HG02571 (cell line): ENCODE results near the gene STRN4.

ENCODE experiments used
- ATAC-seq: cut with Tn5 transposase; IDR thresholded peaks from one replicate; pipeline ENCODE4 v1.9.1; 2021; ENCODE audit warnings: mild to moderate bottlenecking, moderate library complexity; ENCODE audit not compliant: unreplicated experiment

STRN4 gene

DNA sequence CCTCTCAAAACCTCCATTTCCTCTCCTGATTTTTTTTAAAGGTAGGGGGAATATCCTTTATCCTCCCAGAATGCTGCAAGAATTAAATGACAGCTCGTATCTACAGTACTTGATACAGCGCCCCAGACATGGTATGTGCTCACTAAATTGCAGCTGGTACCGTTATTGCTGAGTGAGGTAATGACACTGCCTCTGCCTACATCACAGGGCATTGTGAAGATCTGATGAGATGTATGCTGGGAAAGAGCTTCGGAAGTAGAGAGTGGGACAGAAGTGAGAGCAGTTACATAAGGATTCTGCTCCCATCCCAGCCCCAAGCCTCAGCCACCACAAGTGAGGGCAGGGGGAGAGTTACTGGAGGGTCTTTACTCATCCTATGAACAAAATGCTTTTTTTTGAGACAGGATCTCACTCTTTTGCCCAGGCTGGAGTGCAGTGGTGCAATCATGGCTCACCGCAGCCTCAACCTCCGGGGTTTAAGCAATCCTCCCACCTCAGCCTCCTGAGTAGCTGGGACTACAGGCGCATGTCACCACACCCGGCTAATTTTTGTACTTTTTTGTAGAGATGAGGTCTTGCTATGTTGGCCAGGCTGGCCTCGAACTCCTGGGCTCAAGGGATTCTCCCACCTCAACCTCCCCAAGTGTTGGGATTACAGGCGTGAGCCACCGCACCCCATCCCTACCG, 2.1 kb downstream of the STRN4 start:
- no peak for ATAC-seq

DNA sequence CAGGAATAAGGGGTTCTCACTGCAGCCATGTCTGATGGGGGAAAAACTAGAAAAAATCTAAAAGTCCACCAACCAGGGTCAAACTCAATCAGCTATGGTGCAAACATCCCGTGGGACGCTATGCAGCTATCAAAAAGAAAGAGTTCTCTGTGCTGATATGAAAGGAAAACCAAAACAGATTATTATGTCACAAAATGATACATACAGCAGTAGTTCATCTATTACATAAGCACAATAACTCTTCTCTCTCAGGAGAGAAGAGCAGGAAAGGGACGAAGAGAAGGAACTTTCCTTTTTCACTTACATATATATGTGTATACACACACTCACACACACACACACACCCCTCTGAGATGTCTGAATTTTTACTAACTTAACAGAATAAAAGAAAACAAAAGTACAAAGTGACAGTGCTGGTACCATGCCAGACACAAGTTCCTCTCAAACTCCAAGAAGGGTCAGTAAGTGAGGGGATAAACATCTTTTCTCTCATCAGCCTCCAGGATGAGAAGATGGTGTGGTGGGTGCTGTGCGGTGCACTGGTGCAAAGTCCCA, 3.2 kb downstream of the STRN4 start:
- ATAC-seq: no peak

DNA sequence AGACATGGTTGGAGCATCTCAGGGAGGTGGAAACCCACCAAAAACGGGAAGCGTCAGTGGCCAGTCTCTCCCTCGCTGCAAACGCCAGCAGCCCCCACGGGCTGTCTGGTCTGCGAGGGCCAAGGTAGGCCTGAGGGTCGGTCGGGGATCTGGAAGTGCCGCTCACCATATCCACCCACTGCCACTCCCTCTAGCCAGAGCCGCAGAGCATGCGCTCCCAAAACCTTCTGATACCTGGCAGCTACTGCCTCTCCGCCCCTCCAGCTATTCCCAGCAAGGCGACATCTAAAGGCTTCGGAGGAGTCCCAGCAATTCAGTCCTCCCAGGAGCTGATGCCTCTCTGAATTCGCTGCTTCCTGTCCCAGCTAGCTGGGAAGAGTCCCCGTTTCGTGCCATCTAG, 4.8 kb downstream of the STRN4 start:
- ATAC-seq: no peak

DNA sequence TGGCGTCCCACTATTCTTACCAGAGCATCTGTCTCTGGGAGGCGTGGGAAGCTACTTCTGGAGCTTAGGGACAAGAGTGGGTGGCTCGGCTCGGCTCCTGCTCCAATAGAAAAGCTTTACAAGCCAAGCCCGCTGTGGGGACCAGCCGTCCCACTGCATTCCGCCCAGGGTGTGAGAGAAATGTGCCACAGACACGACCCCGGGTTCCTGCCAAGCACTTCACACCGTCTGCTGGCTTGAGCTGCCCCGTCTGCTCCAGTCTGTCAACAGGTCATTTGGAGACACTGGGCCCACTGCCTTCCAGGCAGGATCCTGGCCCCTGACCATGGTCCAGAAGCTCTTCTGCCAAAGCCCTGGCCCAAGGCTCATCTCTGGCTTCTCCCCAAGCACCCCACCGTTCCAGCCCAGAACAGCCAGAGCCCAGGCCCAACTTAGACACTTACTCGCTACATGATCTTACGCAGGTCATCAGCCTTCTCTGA, 6.9 kb downstream of the STRN4 start:
- ATAC-seq: no peak

DNA sequence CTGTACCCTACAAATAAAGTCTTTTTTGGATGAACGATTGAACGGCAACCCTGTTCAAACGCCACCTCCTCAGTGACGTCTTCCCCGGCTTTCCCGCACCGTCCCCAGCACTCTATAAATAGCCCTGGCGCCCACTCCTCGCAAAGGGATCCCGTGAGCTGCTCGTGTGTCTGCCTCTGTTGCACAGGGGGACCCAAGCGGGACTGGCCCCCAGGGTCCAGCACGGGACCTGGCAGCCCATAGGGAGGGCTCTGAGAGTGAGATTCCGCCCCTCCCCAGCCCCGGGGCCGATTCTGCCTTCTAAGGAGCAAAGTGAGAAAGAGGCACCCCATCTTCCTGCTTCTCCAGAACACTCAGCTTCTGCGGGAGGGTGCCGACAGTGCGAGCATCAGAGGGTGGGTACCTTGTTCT, 8.5 kb downstream of the STRN4 start:
- no peak for ATAC-seq

DNA sequence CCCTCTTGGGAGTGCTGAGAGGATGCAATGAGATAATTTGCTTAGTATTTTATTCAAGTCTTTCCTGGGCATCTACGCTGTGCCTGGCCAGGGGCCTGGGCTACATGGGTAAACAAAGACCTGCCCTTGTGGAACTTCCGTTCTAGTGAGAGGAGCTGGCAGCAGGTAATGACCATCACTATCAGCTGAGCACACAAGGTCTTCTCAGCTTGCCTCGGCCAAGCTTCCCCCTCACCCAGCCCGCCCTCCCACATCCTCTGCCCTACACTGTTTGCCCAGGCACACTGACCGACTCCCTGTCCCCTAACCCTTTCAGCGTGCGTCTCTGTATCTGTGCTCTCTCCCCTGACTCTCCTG, 9.0 kb downstream of the STRN4 start:
- ATAC-seq: no peak

DNA sequence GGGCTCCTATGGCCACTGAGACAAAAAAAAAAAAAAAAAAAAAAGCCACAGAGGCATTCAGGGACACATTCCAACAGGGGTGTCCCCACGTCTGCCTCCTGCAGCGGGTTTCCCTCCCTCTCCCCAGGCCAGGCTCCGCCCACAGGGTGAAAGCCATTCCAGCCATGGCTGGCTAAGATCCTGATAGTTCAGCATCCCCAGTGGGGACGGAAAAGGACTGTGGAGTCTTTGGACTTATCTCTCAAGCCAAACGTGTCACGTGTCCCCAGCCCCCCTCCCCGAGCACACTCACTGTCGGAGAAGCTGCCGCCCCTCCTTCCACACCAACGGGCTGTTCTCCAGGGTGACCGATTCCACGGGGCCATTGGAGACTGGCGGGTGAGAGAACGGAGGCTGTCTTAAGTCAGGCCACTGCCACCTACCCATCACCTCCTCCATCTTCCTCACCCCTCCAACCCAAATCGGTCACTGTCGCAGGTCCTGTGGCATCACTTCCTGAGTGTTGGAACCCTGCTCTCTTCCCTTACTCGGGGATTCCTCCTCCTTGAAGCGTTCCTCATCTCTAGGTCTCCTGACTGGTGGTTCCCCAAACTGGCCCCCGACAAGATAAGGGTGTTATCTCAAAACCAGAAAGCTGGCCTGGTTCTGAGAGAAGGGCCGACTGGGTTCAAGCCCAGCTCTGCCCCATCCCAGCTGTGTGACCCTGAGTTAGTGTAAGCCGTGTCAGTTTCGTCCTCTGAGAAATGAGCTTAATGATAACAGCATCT, 9.5 kb downstream of the STRN4 start:
- no peak for ATAC-seq

DNA sequence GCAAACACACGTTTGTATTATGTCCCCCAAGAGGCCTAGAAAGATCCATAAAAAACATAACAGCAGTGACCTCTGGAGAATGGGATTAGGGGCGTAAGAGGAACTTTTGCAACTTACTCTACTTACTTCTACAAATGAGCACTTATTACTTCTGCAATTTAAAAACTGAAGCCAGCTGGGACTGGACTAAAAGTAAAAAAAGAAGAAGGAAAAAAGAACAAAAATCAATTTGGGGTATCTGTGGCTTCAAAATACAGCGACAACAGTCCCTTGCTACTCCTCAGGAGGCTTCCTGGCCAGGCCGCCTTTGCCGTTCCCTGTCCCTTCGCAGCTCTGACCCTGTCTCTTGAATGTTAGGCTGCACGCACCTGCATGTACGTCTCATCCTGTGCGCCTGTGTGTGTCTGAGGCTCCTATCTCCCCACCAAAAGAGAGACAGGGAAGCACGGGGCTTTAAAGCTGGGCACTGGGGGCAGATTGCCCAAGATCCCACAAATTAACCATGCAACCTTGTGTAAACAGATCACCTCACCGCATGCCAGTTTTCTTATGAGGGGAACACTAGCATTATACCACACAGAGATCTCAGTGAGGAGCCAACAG, 12.5 kb downstream of the STRN4 start:
- no peak for ATAC-seq

DNA sequence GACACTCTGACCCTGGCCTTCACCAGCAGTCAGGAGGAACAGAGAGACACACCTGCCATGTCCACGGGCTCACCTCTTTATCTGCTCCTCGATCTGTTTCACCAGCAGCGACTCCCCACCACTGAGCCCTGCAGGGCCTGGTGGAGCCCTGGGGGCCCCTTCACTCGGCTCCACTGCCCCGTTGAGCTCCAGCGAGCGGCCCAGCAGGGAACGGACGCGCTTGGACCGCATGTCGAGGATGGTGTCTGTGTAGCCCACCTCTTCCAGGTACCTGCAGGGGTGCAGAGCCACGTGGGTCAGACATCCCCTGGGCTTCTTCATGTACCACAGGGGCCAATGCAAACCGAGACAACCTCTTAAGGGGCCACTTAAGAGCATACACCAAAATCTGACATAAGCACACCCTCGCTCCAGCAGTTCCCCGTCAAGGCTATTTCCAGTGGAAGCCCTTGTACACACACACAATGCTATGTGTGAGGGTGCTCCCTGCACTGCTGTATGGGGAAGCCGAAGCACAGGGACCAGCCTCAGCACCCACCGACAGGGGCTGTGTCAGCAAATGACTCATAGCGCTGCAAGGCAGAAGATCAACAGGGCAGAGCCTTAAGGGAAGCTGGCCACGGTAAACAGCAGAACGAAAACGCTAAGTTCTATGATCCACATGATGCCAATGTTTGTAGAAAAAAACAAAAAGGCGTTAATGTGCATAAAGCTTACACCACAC, 13.1 kb downstream of the STRN4 start:
- no peak for ATAC-seq

DNA sequence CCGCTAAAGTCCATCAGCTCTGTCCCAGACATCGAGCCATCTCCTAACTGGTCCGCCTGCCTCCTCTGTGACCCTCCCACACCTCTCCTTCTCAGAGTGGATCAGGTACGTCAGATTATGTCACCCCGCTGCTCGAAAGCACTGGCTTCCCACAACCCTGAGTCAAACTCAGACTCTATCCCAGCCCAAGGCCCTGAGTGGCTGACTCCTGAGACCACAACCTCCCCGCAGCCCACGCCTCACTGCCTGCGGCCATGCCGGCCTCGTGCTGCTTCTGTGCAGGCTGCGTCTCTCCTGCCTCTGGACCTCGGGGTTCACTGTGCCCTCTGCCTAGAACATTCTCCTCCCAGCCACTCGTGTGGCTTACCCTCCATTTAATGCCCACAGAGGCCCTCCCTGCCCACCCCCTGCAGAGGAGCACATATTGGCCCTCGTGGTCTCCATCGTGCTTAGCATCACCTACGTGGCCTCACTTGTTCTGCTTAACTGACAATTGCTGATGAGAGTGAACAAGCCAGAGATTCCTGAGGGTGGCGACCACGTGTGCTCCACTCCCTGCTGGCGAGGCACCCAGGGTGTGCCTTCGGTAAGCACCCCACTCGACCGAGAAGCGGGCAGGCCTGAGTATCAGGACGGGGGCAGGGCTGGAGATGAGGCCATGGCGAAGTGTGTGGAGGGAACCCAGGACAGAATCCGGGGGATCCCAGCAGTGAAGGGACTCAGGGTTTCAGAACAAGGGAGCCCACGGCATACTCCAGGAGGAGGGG, 13.9 kb downstream of the STRN4 start:
- ATAC-seq: no peak

DNA sequence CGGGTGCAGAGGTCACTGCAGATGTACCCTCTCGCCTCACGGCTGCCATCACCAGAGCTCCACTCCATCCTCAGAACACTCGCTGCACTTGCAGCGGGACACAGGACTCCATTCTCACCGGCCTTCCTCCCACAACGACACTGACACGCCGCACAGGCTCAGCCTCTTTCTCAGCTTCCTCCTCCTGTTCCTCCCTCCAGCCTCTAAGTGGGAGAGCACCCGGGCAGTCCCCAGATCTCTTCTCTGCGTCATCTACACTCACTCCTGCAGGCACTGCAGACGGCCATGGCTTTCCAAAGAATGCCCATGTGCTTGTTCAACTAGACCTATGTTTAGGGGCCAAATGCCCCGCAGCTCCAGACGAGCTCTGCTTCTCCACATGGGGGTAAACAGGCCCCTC, 14.7 kb downstream of the STRN4 start:
- ATAC-seq: no peak

DNA sequence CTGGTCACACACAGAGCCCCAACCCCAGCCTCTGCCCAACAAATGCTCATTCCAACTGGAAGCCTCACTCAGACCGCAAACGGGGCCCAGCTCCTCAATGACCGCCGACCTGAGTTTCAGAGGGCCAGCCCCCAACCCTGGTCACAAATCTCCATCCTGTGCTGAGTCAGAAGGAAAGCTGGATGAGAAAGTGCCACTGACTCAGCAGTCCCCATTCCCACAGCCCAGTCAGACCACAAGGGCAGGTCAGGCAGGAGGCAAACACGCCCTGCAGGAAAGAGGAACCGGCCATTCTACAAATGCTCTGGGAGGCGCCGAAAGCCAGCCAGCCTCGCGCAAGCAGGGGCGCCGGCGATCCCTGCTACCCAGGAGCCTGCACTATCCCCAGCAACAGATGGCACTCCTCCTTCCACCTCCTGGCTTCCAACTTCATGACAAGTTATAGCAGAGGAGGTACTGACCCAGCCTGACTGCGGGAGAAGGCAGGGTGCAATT, 15.2 kb downstream of the STRN4 start:
- ATAC-seq: no peak

DNA sequence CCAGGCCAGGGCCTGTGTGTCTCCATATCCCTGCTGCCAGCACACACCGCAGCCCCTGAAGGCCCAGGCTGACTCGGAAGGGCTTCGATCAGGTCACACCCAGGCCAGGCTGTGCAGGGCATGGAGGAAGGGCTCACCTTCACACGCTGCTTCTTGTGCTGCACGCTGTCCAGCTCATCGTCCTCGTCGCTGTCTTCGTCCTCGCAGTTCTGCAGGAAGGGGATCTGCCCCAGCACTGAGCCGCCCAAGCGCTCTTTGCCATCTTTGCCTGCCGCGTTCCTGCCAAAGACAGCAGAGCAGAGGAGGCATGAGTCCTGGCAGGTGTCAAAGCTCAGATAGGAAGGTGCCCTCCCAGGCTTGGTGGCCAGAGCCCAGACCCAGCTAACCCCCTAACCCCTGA, 15.7 kb downstream of the STRN4 start:
- no peak for ATAC-seq

DNA sequence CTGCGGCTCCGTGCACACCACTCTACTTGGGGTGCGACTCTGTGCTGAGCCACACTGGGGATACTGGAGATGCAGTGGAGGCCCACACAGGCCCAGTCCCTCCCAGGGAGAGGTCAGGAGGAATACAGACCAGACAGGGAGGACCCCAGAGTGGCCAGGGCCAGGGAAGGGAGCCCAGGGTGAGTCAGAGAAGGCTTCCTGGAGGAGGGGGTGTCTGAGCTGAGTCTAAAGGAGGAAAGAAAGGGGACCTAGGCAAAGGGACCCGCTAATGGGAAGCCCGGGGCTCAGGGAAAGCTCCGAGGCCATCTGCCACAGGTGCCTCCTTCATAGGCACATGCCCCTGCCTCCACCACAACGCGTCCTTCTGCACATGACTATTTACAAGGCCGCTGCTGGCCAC, 16.1 kb downstream of the STRN4 start:
- no peak for ATAC-seq

DNA sequence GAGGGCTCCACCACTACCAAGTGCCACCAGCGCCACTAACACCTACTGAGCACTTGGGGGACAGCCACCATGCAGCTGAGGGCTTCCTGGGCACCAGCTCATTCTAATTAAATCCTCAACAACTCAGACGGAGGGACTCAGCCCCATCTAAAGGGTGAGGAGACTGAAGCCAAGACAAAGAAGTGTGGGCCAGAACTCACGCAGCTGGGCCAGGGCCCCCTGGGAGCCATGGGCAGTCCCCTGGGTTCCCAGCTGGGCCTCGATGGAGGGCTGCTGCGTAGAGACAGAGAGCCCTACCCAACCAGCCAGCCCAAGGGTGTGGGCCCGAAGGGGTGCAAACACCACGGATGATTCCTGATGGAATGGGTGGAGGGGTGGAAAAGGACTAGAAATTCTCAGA, 16.6 kb downstream of the STRN4 start:
- ATAC-seq: no peak

DNA sequence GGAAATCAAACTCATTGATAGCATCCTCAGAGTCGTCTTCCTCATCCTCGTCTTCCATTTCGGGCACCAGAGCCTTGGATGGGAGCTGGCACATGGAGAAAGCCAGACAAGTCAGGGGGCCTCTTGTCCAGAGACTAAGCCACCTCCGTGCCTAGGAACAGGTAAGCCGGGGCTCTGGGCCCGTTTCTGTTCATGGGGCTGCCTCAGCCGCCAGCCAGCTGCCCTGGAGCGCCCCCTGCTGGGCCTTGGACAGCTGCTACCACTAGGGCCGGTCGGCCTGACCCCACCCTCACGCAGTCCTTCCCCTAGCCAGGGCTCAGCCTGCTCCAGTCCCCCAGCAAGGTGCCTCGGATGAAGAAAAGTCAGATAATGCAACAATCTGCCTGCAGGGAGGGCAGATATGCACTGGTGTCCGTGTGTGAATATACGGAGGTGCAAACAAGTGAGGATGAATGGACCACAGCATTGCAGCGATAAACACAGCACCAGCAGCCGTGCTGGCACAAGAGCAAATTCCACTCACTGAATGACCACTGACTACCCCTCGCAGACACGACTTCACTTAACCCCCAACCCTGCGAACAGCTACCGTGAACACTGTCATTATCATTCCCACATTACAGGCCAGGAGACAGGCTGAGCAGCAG, 17.4 kb downstream of the STRN4 start:
- no peak for ATAC-seq

DNA sequence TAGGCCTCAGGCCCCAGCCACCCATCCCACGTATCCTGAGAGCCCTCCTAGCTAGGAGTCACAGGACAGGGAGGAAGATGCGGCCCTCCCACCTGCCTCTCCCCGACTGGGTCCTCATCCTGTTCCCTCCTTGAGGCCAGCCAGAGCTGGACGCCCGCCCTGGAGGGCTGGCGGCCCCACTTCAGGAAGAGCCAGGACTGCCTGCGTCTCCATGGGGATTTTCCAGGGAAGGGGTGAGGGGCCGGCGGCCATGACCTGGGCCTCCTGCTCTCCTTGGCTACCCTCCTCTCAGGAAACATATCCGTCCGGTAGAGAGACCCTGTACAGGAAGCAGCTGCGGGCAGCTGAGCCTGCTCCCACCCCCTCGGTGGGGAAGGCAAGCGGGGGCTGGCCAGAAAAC, 18.0 kb downstream of the STRN4 start:
- no peak for ATAC-seq

DNA sequence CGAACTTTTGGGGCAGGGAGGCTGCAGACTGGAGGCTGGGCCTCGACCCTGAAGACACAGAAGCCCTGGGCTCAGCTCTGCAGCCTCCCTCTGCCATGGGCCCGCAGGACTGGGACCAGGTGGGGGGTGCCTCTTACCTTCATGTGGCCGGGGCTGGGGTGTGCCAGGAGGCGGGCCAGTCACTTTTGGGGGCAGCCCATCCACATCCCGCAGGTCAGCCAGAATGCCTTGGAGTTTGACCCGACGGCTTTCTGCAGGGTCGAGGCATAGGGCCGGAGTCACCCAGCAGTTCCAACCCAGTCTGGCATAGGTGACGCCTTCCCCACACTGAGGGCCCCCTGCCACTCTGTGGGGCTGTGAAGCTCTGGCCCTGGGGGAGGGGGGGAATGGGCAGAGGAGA, 18.5 kb downstream of the STRN4 start:
- no peak for ATAC-seq

DNA sequence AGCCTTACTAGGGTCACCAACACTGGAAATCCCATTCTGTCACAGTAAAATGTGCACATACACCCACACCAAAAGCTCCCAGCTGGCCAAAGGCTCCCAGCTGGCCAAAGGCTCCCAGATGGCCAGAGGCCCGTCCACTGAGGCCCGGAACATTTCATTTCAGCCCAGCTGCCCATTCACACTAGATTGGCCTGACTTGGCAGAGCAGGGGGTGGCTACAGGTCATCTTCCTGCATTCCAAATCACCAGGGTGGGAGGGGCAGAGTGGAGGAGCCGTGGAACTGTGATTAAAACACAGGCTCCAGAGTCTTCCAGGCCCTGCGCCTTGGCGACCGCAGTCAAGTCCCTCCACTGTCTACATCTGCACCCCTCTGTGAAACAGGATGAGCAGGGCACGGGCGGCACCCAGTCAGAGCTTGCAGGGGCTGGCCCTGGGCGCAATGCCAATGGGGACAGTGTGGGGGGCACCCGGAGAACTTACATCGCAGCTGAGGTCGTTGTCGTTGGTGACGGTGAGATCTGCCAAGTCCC, 19.2 kb downstream of the STRN4 start:
- no peak for ATAC-seq

DNA sequence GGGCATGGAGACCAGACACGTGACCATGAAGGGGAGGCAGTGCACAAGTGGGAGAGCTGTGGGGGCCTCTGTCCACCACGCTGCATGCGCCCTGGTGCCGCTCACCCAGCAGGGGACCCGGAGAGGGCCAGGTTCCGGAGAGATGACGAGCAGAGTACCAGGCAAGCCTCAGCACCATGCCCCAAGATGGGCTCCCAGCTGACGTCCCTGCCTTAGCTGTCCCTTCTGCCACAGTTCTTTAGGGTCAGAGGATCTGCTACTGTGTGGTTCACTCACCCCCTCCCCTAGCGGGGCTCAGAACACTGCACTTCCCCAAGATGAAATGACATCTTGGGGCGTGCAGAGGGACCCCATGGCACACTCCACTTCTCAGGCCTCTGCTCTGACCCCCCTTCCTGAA, 19.7 kb downstream of the STRN4 start:
- no peak for ATAC-seq
